Measurements from ENCODE around the gene FGFR3. TPM values are rescaled to one million over a fixed set of nuclear protein-coding genes. Genes with fewer than 3 reads are reported as not detected.

The FGFR3 gene
- total RNA-seq, 2 donors from 2014 or later = 0.12 TPM; not detected in 1

DNA sequence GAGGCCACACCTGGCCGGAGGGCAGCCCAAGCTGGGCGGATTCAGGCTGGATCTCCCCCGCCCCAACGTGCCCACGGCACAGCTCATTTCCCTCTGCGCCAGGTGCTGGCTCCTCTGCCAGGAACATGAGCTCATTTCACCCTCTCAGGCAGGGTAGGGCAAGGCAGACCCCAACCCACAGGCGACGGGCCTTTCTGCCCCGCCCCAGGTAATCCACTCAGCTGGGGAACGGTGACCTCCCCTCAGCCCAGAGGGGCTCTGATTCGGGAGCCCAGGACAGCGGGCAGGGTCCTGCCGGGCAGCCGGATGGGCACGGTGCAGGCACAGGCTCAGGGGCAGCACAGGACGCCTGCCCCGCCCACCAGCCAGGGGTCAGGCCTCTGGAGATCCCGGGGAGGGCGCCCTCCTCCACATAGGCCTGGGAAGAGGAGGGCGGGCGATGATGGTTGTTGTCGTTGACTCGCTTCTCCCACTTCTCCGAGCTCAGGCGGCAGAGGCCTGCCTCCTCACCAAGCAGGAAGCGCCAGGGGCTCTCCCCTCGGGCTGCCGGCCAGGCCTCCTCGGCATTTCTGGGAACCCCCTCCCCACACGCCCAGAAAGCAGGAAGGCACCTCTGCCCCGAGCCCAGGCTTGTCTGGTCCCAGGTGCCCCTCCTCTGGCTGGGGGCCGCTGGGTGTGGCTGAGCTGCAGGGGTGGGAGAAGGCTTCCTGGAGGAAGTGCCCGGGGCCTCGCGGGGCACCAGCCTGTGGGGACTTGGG, 40.6 kb upstream of the FGFR3 start:
- no peaks in the 10 kb centered on the region for H3K9me3 Mint-ChIP-seq
- H3K36me3 Mint-ChIP-seq = no peaks in the 10 kb centered on the region
- no peak overlapping the region for H3K27ac Mint-ChIP-seq
- ATAC-seq (peak; percentile 29 to 85), DNase-seq (ENCODE audit: low spot score in 2 of 2) (peak; percentile 61 to 83)

DNA sequence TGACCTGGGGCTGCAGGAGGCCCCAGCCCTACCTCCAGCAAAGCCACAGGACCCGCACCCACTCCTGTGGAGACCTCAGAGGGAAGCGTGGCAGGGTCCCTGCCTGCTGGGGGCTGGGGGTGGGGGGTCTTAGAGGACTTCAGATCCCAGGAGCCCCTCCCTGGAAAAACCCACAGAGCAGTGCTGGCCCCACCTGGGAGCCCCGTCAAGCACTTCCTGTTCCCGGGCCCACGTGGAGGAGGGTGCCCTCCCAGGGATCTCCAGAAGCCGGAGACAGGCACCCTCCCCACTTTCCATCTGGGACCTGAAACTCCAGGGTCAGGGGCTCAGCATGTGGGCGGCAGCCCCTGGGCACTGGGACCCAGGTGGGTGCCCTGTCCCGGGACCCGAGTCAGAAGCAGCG, 39.8 kb upstream of the FGFR3 start:
- H3K27ac Mint-ChIP-seq = peak overlapping the region in 1 of 2 donors; percentile 22
- no peaks in the 10 kb centered on the region for H3K36me3 Mint-ChIP-seq
- no peak for DNase-seq (ENCODE audit: low spot score in 2 of 2)
- ATAC-seq = no peak
- H3K9me3 Mint-ChIP-seq = no peaks in the 10 kb centered on the region

DNA sequence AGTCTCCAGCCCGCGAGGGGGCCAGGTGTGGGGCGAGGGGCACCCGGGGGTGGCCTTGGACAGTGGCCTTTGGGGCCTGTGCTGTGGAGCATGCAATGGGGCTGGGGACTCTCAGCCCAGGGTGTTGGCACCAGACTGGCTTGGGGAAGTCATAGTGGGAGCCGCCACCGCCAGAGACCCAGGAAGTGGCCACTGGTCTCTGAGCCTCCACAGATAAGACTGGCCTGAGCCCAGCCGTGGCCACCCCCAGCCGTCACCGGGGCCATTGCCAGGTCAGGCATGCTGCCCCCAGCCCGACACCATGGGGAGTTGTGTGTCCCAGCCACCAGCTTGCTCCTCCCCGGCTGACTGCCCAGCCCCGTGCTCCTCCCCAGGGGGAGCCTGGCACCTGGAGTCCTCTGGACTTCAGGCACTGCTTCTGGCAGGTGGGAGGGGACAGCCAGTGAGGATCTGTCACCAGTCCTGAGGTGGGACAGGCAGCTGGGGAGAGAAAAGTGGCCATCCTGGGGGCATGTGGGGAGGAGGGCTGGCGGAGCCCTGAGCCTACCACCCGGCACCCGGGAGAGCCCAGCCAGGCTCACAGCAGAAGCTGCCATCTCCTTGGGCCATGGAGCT, 39.3 kb upstream of the FGFR3 start:
- Mint-ChIP-seq H3K36me3 (no peaks in the 10 kb centered on the region), H3K9me3 (no peaks in the 10 kb centered on the region), H3K27ac (peak overlapping the region in 1 of 2 donors; percentile 57)
- no peak for ATAC-seq
- no peak for DNase-seq (ENCODE audit: low spot score in 2 of 2)

DNA sequence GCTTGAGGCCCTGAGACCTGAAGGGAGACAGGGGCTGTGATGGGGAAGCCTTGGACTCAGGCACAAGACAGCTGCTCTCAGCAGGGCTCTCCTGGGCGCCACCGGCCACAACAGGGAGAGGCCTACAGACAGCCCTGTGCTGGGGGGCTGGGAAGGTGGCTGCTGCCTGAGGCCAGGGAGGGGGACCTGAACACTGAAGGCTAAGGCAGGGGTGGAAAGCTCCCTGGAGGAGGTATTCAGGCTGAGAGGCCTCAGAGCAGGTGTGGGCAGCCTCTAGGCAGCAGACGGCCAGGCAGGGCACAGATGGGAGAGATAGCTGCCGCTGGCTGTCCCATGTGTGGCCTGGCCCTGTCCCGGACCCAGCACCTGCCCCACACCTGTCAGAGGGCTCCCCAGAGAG, 38.8 kb upstream of the FGFR3 start:
- no peaks in the 10 kb centered on the region for H3K36me3 Mint-ChIP-seq
- H3K27ac Mint-ChIP-seq = peak overlapping the region in 1 of 2 donors; percentile 57
- ATAC-seq (no peak), DNase-seq (ENCODE audit: low spot score in 2 of 2) (no peak)
- H3K9me3 Mint-ChIP-seq = no peaks in the 10 kb centered on the region

DNA sequence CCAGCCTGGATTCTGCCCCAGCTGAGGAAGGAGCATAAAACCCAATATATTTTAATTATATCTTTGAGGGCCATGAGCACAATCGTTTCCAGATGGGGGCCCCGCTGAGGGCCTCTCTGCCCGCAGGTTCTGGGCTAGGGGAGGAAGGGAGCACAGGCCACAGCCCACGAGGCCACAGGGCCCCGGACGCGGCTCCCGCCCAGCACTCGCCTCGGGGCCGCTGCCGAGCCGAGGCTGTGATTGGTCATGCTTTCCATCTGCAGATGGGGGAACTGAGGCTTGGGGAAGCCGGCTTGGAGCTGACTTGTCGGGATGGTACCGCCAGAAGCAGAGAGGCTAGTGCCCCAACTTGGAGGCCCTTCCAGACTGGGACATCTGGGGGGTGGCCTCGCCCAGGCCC, 37.8 kb upstream of the FGFR3 start:
- no peak overlapping the region for H3K27ac Mint-ChIP-seq
- H3K36me3 Mint-ChIP-seq = no peaks in the 10 kb centered on the region
- no peak for DNase-seq (ENCODE audit: low spot score in 2 of 2)
- no peaks in the 10 kb centered on the region for H3K9me3 Mint-ChIP-seq
- no peak for ATAC-seq

DNA sequence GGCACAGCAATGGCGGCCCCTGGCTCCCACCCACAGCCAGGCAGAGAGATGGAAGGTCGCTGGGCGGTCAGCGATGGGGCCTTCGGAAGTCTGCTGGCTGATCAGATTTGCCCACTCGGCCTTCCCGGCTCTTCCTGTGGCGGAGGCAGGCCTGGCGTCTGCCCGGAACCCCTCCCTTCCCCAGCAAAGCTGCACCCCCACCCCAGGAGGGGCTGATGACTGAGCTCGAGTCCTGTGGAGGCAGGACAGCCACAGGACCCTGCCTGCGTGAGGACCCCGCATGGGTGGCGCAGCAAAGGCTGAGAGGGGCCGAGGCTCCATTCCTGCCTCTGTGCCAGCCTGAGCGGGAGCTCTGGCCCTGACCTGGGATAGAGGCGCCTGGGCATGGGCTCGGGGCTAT, 37.0 kb upstream of the FGFR3 start:
- no peaks in the 10 kb centered on the region for H3K9me3 Mint-ChIP-seq
- no peaks in the 10 kb centered on the region for H3K36me3 Mint-ChIP-seq
- no peak for DNase-seq (ENCODE audit: low spot score in 2 of 2)
- H3K27ac Mint-ChIP-seq = peak overlapping the region in 1 of 2 donors; percentile 57
- ATAC-seq = no peak

DNA sequence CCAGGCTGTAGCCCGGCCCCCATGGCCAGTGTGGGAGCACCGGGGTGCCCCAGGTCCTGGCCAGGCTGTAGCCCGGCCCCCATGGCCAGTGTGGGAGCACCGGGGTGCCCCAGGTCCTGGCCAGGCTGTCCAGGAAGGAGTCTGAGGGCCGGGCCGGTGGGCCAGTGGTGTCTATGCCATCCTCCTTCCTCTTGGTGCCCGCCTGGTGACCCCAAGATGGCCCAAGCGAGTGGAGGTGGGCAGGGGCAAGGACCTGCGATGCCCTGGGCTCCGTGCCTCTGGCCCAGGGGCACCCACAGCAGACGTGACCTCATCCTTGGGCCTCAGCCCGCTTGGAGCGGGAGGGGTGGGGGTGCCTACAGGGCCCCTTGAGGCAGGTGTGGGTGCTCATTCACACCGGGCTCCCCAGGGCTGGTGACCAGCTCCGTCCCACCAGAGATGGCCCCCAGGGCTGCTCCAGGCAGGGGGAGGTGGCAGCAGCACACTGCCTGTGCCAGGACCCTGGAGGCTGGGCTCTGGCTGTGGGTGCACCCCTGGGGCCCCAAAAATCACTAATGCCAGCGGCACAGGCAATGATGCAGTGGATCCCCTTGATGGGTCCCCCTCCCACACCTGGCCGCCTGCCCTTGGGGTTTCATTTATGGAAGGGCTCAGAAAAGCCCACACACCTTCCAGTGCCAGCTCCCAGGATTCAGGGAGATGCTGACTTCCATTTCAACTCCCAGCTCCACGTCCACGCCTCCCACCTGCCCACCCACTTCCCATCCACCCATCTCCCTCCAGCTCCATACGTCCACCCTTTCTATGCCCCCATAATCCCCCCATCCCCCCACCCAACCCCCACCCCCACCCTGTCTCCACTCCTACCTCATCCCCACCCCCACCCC, 36.0 kb upstream of the FGFR3 start:
- no peak overlapping the region for H3K27ac Mint-ChIP-seq
- H3K9me3 Mint-ChIP-seq = no peaks in the 10 kb centered on the region
- ATAC-seq (no peak), DNase-seq (ENCODE audit: low spot score in 2 of 2) (no peak)
- no peaks in the 10 kb centered on the region for H3K36me3 Mint-ChIP-seq

DNA sequence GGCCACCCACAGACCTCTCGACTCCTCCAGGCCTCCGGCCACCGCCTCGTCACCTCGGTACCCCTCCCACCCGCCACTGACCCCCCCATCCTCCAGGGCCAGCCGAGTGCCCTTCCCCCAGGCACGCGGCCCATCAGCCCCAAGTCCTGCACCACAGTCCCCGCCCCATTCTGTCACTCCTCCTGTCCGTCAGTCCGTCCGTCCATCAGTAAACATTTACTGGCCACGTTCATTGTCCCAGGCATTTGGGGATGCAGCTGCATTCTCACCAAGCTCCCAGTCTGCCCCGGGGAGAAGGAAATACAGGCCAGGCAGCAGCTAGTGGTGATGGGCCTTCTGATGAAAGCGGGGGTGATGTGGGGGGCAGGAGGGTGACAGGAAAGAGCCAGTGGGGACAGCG, 35.3 kb upstream of the FGFR3 start:
- H3K36me3 Mint-ChIP-seq = no peaks in the 10 kb centered on the region
- DNase-seq (ENCODE audit: low spot score in 2 of 2) (no peak), ATAC-seq (no peak)
- no peaks in the 10 kb centered on the region for H3K9me3 Mint-ChIP-seq
- no peak overlapping the region for H3K27ac Mint-ChIP-seq

DNA sequence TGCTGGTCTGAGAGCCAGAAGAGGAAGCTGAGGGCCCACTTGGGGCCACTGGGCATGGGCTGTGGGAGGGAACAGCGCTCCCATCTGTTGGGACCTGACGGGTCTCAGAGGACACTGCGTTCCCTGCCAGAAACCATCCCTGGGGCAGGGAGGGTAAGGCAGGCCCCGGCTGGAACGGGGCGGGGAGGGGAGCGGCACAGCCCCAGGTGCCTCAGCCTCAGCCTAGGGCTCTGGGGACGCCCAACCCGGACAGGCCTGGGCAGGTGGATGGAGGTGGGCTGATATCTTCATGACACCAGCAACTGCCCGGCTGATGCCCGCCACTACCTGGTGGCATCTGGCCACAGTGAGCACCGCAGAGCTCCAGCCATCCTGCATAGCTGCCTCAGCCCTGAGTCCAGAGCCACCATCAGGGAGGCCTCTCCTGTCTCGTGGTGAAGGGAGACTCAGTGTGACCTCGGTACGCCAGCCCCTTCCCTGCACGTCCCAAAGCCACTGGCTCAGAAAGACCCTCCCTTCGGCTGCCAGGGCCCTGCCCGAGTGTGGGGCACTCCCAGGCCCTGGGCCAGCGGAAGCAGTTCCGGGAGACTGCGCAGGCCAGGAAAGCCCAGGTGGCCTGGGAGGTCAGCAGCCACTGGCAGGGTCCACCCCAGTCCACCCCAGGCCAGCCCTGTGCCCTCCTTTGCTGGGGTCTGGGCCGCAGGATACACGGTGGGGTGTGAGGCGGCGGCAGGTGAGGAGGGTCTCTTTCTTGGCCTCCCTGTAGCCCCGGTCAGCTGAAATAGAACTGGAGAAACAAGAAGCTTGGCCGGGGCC, 34.6 kb upstream of the FGFR3 start:
- ATAC-seq (no peak), DNase-seq (ENCODE audit: low spot score in 2 of 2) (no peak)
- Mint-ChIP-seq H3K36me3 (no peaks in the 10 kb centered on the region), H3K27ac (no peak overlapping the region), H3K9me3 (no peaks in the 10 kb centered on the region)

DNA sequence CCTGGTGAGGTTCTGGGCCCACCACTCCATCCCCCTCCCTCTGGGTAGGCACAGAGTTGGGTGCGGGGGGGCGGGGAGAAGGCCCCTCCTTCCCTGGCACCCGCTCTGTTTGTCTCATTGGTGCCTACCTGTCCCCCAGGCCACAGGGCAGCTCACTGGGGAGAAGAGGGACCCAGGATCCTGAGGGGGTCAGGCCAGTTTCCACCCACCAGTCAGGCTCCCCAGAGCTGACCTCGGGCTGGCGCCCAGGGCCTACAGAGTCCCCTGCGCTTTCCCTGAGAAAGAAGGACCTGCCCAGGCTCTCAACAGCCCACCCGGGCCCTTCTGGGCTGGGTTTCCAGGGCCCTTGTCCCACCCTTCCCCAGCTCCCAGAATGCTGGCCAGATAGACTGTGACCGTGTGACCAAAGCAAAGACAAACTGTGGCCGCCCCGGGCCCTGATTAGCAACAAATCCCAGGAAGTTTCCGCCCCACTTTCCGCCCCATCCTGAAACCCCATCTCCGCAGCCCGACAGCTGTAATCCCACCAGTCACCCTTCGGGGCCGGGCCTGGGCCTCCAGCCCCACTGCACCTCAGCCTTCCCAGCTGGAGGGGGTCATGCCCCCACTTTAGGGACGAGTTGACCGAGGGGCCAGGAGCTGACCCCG, 33.8 kb upstream of the FGFR3 start:
- Mint-ChIP-seq H3K9me3 (no peaks in the 10 kb centered on the region), H3K36me3 (no peaks in the 10 kb centered on the region)

DNA sequence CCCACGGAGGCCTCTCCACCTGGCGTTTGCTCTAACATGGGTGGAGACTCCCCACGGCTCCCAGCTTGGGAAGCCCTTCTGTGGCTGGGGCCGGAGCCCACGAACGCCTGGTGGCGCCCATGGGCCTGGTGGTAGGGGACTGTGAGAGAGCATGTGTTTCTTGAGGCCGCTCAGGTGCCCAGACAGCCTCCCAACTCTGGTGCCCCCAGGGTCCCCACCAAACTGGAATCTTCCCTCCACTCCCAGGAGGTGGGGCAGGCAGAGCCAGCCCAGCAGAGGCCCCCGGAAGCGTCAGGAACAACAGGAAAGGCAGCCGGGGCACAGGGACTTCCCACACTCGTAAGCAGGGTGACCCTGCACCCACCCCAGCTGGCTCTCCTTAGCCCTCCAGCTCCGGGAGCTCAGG, 33.3 kb upstream of the FGFR3 start:
- H3K27ac Mint-ChIP-seq = no peak overlapping the region
- ATAC-seq = no peak
- H3K9me3 Mint-ChIP-seq = no peaks in the 10 kb centered on the region
- no peaks in the 10 kb centered on the region for H3K36me3 Mint-ChIP-seq
- no peak for DNase-seq (ENCODE audit: low spot score in 2 of 2)

More for the DNA sequence above, 33.8 kb upstream of the FGFR3 start:
- no peak overlapping the region for H3K27ac Mint-ChIP-seq
- DNase-seq (ENCODE audit: low spot score in 2 of 2) (no peak), ATAC-seq (no peak)

DNA sequence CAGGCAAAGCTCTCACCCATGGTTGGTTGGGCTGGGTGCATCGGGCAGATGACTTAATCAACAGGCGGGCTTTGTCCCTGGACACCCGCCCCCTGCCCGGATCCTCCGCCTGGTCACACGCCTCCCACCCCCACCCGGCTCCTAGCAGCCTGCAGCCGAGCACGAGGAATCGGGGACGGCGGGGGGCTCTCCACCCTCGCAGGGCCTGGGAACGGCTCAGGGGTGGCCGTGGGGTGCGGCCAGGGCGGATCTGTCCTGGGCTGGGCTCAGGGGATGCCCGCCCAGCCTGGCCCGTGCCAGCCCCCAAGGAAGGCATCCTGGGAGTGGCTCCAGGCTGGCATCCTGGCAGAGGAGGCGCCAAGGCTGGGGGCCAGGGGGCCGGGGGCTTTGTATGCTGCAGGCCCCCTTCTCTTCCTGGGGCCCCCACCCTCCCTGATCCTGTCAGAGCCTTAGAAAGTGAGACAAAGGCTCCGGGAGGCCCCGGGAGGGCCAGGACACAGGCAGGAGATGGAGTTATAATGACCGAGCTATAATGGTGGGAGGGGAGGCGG, 32.5 kb upstream of the FGFR3 start:
- DNase-seq (ENCODE audit: low spot score in 2 of 2) (no peak), ATAC-seq (no peak)
- H3K36me3 Mint-ChIP-seq = no peaks in the 10 kb centered on the region

DNA sequence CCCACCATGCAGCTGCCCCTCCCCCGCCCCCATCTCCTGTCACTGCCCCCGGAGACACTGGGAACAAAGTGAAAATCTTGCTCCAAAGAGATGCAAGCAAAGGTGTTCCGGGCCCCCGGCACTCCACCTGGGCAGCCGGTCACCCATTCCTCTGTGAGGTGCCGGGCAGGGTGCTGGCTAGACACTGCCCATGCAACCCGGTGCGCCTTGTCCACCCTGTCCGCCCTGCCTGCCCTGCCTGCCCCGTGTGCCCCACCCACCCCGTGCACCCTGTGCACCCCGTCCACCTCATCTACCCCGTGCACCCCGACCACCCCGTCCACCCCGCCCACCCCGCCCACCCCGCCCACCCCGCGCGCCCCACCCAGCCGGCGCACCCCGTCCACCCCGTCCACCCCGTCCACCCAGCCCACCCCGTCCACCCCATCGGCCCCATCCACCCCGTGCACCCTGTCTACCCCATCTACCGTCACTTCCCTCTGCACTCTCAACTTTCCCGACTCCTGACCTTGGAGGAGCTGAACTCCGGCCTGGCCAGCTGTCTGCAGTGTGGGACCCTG, 31.9 kb upstream of the FGFR3 start:
- Mint-ChIP-seq H3K27ac (no peak overlapping the region), H3K9me3 (no peaks in the 10 kb centered on the region), H3K36me3 (no peaks in the 10 kb centered on the region)
- ATAC-seq = no peak
- DNase-seq (ENCODE audit: low spot score in 2 of 2) = no peak

More for the DNA sequence above, 32.5 kb upstream of the FGFR3 start:
- Mint-ChIP-seq H3K9me3 (no peaks in the 10 kb centered on the region), H3K27ac (no peak overlapping the region)

DNA sequence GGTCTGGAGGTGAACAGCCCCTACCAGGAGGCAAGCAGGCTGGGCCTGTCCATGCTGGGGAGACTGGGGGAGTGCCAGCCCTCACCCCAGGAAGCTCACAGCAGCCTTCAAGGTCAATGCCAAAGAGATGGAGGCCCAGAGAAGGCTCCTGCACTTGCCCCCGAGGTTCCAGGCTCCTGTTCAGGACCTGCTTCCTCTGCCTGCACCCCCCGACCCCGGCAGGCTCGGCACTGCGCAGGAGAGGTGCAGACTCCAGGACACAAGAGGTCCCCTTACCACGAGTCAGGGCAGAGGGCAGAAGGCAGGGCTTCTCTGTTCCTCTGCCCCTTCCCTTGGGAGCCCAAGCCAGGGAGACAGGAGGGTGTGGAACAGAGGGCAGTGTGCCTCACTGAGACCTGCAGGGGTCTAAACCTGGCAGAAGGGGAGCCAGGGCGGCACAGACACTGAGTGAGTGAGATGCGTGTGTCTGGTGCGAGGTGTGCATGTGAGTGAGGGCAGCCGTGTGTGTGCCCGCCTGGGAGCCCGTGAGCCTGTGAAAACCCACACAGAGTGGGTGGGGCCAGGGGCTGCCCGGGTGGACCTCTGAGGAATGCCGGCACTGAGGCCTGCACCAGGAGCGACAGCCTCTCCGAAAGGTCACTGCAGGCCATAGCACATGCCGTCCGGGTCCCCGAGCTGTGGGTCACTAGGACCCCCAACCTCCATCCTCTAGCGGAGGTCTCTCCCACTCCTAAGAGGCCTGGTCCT, 30.7 kb upstream of the FGFR3 start:
- ATAC-seq = no peak
- Mint-ChIP-seq H3K36me3 (no peaks in the 10 kb centered on the region), H3K27ac (no peak overlapping the region), H3K9me3 (no peaks in the 10 kb centered on the region)
- DNase-seq (ENCODE audit: low spot score in 2 of 2) = no peak

DNA sequence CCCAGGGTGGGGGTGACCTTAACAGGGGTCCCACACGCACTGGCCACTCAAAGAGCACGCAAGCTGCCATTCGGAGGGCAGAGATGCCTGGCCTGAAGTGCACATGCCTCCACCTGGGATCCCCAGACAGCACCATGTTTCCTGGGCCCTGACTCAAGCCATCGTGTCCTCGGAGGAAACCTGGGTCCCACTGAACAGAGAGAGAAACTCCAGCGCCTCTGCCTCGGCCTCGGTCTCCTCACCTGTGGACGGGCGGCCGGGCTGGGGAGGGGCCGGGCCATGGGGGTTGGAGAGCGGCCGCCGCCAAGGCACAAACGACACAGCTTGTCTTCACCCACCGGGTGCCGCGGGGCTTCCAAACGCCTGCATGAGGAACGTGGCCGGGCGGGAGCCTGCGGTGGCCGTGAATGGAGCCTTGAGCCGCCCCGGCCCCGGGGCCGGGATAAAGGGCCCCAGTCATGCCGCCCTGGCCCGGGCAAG, 30.0 kb upstream of the FGFR3 start:
- Mint-ChIP-seq H3K36me3 (no peaks in the 10 kb centered on the region), H3K9me3 (no peaks in the 10 kb centered on the region), H3K27ac (no peak overlapping the region)
- DNase-seq (ENCODE audit: low spot score in 2 of 2) (no peak), ATAC-seq (no peak)

Data from activated naive CD4-positive, alpha-beta T cell treated with anti-CD3 and anti-CD28 coated beads, Interleukin-2, amount 50 U/mL, for 72 hours (primary cell).